HepG2 (cell line): ENCODE data around the gene HPS4.

ENCODE experiments used
- ATF7-NPFF ChIP-seq: sonication (generic); formaldehyde crosslinking; IDR thresholded peaks from 2 replicates; pipeline ENCODE4 v1.8.1; 2023; ENCODE audit warnings: mild to moderate bottlenecking, low read depth, missing genetic modification reagents, moderate library complexity
- CTCF ChIP-seq: sonication (generic); formaldehyde crosslinking; IDR thresholded peaks from 2 replicates; pipeline ENCODE4 v1.5.0; 2020; ENCODE audit warnings: mild to moderate bottlenecking, missing genetic modification reagents, moderate library complexity
- DZIP1 ChIP-seq: sonication (generic); formaldehyde crosslinking; IDR thresholded peaks from 2 replicates; pipeline ENCODE4 v1.5.0; 2020; ENCODE audit warnings: mild to moderate bottlenecking, missing genetic modification reagents
- KLF16 ChIP-seq, 2 experiments: sonication (generic) in 1 of 2; formaldehyde crosslinking in 1 of 2; IDR thresholded peaks; 2 replicates each; pipeline versions ENCODE4 v1.6.1 to v1.8.0; 2016 to 2023; ENCODE audit warnings: missing genetic modification reagents in 2 of 2, missing compliant biosample characterization in 1 of 2
- POLR2AphosphoS5 ChIP-seq: IDR thresholded peaks from 2 replicates; pipeline ENCODE4 v1.6.1; 2012; ENCODE audit warnings: low read depth, low read length
- USF2 ChIP-seq, 2 experiments: sonication (generic) in 1 of 2; formaldehyde crosslinking in 1 of 2; IDR thresholded peaks; 2 replicates each; pipeline versions ENCODE4 v1.5.1 to v1.6.1; 2011 to 2020; ENCODE audit warnings: borderline replicate concordance in 1 of 2, low read depth in 1 of 2, low read length in 1 of 2, mild to moderate bottlenecking in 1 of 2, missing genetic modification reagents in 1 of 2, moderate library complexity in 1 of 2
- ZHX1 ChIP-seq: sonication (generic); formaldehyde crosslinking; IDR thresholded peaks from 2 replicates; pipeline ENCODE4 v1.8.1; 2022; ENCODE audit warnings: low read depth, mild to moderate bottlenecking, missing genetic modification reagents
- ZNF569 ChIP-seq: sonication (generic); formaldehyde crosslinking; IDR thresholded peaks from 2 replicates; pipeline ENCODE4 v1.5.0; 2020; ENCODE audit warnings: mild to moderate bottlenecking, missing genetic modification reagents, moderate library complexity, borderline replicate concordance

- TF ChIP-seq ATF7-NPFF (CRISPR knock-in tag): no peak
- no peak for TF ChIP-seq POLR2AphosphoS5
- TF ChIP-seq DZIP1 (CRISPR knock-in tag): no peak
- no peak for TF ChIP-seq ZHX1 (CRISPR knock-in tag)
- TF ChIP-seq ZNF569 (CRISPR knock-in tag): no peak
- no peak for TF ChIP-seq CTCF (CRISPR knock-in tag)
- TF ChIP-seq USF2 (IDR thresholded peaks at IDR 0.05; ENCODE audit: low read depth, low read length): no peak
- no peak for TF ChIP-seq USF2 (CRISPR knock-in tag; IDR thresholded peaks at IDR 0.05; ENCODE audit: borderline replicate concordance)
- TF ChIP-seq KLF16 (CRISPR knock-in tag; IDR thresholded peaks at IDR 0.05): no peak
Observed at GRCh38 chr22:26453812-26454500, 29.6 kb downstream of the HPS4 start.
